ENCODE data around the gene ZBTB1. TPM values are rescaled to one million over a fixed set of nuclear protein-coding genes. Genes with fewer than 3 reads are reported as not detected.
A peak's percentile ranks its signal among the peaks of the same experiment; 100 is the strongest.
"Not testable (repeated sequence)": the region's sequence is repeated elsewhere in the genome, so short reads cannot be mapped to it uniquely, and the experiment has no call there.

ZBTB1 gene
- total RNA-seq, 1 experiment from 2014 or later, result 24.7 TPM

GRCh38 chr14:64556526-64556925 is 52.0 kb downstream of the ZBTB1 start:
- no peaks in the 10 kb centered on the region for H3K36me3 Mint-ChIP-seq
- ChIA-PET CTCF (interaction anchor here (0.6 to 1.4 kb wide), 2 partner anchors 46 to 225 kb away, joined by 3 to 7 read pairs; no protein-coding TSS in a partner anchor), POLR2A (interaction anchor here (0.6 kb wide), 2 partner anchors 14 to 100 kb away, joined by 3 to 4 read pairs; no protein-coding TSS in a partner anchor)
- H3K4me3 Mint-ChIP-seq, result no peak overlapping the region
- H3K9me3 Mint-ChIP-seq, result no peaks in the 10 kb centered on the region
- H3K4me1 Mint-ChIP-seq, result peaks cover 11% of the 10 kb centered on the region
- H3K27me3 Mint-ChIP-seq (ENCODE audit: low read depth), result peaks cover 4% of the 10 kb centered on the region
- DNase-seq (ENCODE audit: low spot score), result no peak
- no peak for ATAC-seq
- TF ChIP-seq NFE2L1 (CRISPR knock-in tag; IDR thresholded peaks at IDR 0.05), result no peak
- no peak overlapping the region for H3K27ac Mint-ChIP-seq

- POLR2A ChIA-PET; H3K9me3 Mint-ChIP-seq; H3K4me3 Mint-ChIP-seq; H3K36me3 Mint-ChIP-seq; H3K27me3 Mint-ChIP-seq (ENCODE audit: low read depth); DNase-seq (ENCODE audit: low spot score); ATAC-seq: not testable (repeated sequence)
- TF ChIP-seq ZNF121 (CRISPR knock-in tag; IDR thresholded peaks at IDR 0.05), result peak; percentile 90
- H3K4me1 Mint-ChIP-seq, result peaks cover 14% of the 10 kb centered on the region
- CTCF ChIA-PET, result interaction anchor here (0.9 kb wide), 1 partner anchor 18 kb away, joined by 3 read pairs; the partner anchor contains the start of gene HSPA2
- peak overlapping the region; percentile 25; the same call in 1 of the 2 replicates for H3K27ac Mint-ChIP-seq
Observed at GRCh38 chr14:64558216-64558615, 53.6 kb downstream of the ZBTB1 start.

GRCh38 chr14:64561631-64562030 is 57.1 kb downstream of the ZBTB1 start:
- H3K27ac Mint-ChIP-seq, result no peak overlapping the region
- no peak for TF ChIP-seq ZMAT4 (CRISPR knock-in tag; IDR thresholded peaks at IDR 0.05)
- TF ChIP-seq ZNF671 (CRISPR knock-in tag; IDR thresholded peaks at IDR 0.05), result no peak
- TF ChIP-seq NR2C2 (CRISPR knock-in tag; IDR thresholded peaks at IDR 0.05), result no peak
- no peak for TF ChIP-seq FOXP1 (CRISPR knock-in tag; IDR thresholded peaks at IDR 0.05; ENCODE audit: borderline replicate concordance)
- TF ChIP-seq ZNF138 (CRISPR knock-in tag; conservative IDR thresholded peaks at IDR 0.05), result no peak
- TF ChIP-seq ELF4 (CRISPR knock-in tag; IDR thresholded peaks at IDR 0.05; ENCODE audit: low read depth), result no peak
- no peak for TF ChIP-seq JUN (CRISPR knock-in tag; IDR thresholded peaks at IDR 0.05)
- no peak for TF ChIP-seq PRDM15 (CRISPR knock-in tag; IDR thresholded peaks at IDR 0.05)
- no peak for TF ChIP-seq KAT7 (CRISPR knock-in tag; IDR thresholded peaks at IDR 0.05; ENCODE audit: borderline replicate concordance)
- no peak for TF ChIP-seq ETV6 (CRISPR knock-in tag; IDR thresholded peaks at IDR 0.05)
- no peak for TF ChIP-seq CREB1 (CRISPR knock-in tag; IDR thresholded peaks at IDR 0.05)
- no peak for TF ChIP-seq GTF2I (CRISPR knock-in tag; conservative IDR thresholded peaks at IDR 0.05)
- ATAC-seq (no peak), DNase-seq (ENCODE audit: low spot score) (no peak)
- no peak overlapping the region for H3K4me3 Mint-ChIP-seq
- peaks cover 13% of the 10 kb centered on the region for H3K4me1 Mint-ChIP-seq
- POLR2A ChIA-PET, result no interaction called here
- CTCF ChIA-PET, result no interaction called here
- H3K36me3 Mint-ChIP-seq, result no peaks in the 10 kb centered on the region
- H3K9me3 Mint-ChIP-seq, result no peaks in the 10 kb centered on the region
- no peaks in the 10 kb centered on the region; the same call in 1 of the 2 replicates for H3K27me3 Mint-ChIP-seq (ENCODE audit: low read depth)

- CTCF ChIA-PET, result no interaction called here
- Mint-ChIP-seq H3K9me3 (no peaks in the 10 kb centered on the region), H3K4me3 (no peak overlapping the region), H3K27ac (no peak overlapping the region), H3K4me1 (peaks cover 17% of the 10 kb centered on the region), H3K36me3 (no peaks in the 10 kb centered on the region), H3K27me3 (ENCODE audit: low read depth) (no peaks in the 10 kb centered on the region; the same call in 1 of the 2 replicates)
- POLR2A ChIA-PET, result no interaction called here
- DNase-seq (ENCODE audit: low spot score), result no peak
- no peak for ATAC-seq
- TF ChIP-seq ZNF532 (CRISPR knock-in tag; IDR thresholded peaks at IDR 0.05; ENCODE audit: borderline replicate concordance) (no peak), CTCF (IDR thresholded peaks at IDR 0.05) (no peak), ZNF423 (CRISPR knock-in tag; IDR thresholded peaks at IDR 0.05) (no peak), ESRRA (CRISPR knock-in tag; IDR thresholded peaks at IDR 0.05; ENCODE audit: borderline replicate concordance) (no peak), KAT7 (CRISPR knock-in tag; IDR thresholded peaks at IDR 0.05; ENCODE audit: borderline replicate concordance) (no peak), HMGA2 (CRISPR knock-in tag; IDR thresholded peaks at IDR 0.05) (no peak), ERG (CRISPR knock-in tag; IDR thresholded peaks at IDR 0.05) (no peak)
Observed at GRCh38 chr14:64562436-64562835, 57.9 kb downstream of the ZBTB1 start.
